ENCODE results near the gene SNED1. TPM values are rescaled to one million over a fixed set of nuclear protein-coding genes. Genes with fewer than 3 reads are reported as not detected.

The SNED1 gene
- total and polyA plus RNA-seq, 2 donors = 11.5 to 17.1 TPM

DNA sequence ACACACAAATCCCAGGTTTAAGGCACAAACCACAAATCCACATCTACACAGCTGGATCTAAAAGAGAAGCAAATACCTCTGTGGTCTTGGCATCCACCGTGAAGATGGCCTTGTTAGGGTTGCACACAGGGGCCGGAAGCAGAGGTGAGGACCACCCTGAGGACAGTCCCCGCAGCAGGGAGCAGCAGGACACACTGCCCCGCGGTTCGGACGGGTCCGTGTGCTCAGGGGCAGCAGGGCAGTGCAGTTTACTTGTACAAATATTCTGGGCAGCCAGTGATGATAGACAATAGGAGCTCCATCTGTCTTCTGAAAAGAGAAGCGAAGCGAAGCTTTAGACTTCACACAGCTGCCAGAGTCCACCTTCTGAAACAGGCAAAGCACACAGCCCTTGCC is 142.0 kb downstream of the SNED1 start:
- WGBS = 96% methylated on average over 10 of the region's 10 CpGs
- no peak overlapping the region for H3K27ac ChIP-seq (ENCODE audit: low read depth)
- no peaks in the 10 kb centered on the region for H3K4me1 ChIP-seq (ENCODE audit: insufficient read depth)
- no peak for DNase-seq (ENCODE audit: extremely low spot score)
- no peak overlapping the region for H3K4me3 ChIP-seq (ENCODE audit: low read depth, low read length)
- H3K36me3 ChIP-seq (ENCODE audit: insufficient read depth) = no peaks in the 10 kb centered on the region

DNA sequence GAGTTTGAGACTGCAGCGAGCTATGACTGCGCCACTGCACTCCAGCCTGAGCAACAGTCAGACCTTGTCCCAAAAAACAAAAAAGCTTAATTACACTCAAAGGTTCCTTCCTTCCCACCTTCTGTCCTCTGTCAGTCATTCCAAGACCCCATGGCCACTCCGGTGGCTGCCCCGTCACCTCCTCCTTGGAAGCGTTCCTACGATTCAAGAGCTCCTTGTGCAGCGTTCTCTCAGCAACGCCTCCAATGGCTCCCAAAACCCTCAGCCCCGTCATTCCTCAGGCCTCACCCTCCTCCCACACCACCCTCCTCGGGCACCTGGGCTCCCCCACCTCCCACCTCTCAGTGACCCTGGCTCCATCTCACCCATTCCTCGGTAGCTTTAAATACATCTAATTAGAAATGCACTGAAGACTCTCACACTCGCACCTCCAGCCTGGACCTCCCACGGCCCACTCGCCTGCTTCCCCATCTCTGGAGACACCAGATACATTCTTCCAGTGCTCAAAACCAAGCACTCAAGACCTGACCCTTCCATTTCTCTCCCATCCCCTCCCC is 142.9 kb downstream of the SNED1 start:
- WGBS = 95% methylated on average over 14 of the region's 14 CpGs
- no peak for DNase-seq (ENCODE audit: extremely low spot score)
- Histone ChIP-seq H3K36me3 (ENCODE audit: insufficient read depth) (no peaks in the 10 kb centered on the region), H3K4me1 (ENCODE audit: insufficient read depth) (no peaks in the 10 kb centered on the region), H3K4me3 (ENCODE audit: low read depth, low read length) (no peak overlapping the region), H3K27ac (ENCODE audit: low read depth) (no peak overlapping the region)

DNA sequence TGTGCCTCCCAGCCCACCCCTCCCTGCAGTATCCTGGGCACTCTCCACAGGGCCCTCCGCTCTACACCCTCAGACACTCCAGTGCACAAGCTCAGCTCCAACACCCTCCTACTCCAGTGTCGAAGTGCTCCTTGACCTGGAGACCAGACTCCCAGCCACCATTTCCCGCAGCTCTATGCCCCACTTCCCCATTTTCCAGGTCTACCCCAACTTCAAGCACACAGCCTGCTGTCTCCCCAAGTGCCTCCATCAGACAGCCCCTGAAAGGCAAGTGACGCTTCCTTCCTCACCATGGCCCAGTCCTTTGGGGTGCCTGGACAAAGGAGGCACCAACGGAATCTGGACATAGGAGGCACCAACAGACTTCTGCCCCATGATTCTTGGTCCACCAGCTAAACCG is 143.6 kb downstream of the SNED1 start:
- H3K4me1 ChIP-seq (ENCODE audit: insufficient read depth) = no peaks in the 10 kb centered on the region
- H3K27ac ChIP-seq (ENCODE audit: low read depth) = no peak overlapping the region
- 98% methylated on average over 6 of the region's 6 CpGs for WGBS
- H3K4me3 ChIP-seq (ENCODE audit: low read depth, low read length) = no peak overlapping the region
- no peaks in the 10 kb centered on the region for H3K36me3 ChIP-seq (ENCODE audit: insufficient read depth)
- no peak for DNase-seq (ENCODE audit: extremely low spot score)

DNA sequence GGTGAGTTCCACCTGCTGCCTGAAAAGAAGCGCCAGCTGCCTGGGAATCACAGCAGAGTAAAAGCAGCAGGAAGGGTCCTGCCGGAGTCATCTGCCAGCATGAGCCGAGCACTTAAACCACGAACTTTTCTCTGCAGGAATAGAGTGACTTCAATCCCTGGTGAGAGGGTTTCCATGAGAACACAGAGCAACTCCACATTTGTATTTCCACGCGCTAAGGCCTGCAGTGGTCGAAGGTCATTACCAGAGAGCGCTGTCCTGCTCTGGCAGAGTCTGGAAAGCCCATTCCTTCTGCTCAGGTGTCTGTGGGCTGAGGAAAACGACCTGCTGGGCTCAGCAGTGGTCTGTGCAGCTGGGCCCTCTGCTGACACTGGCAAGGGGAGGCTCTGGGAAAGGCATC is 144.2 kb downstream of the SNED1 start:
- WGBS = 89% methylated on average over 9 of the region's 9 CpGs
- Histone ChIP-seq H3K36me3 (ENCODE audit: insufficient read depth) (no peaks in the 10 kb centered on the region), H3K27ac (ENCODE audit: low read depth) (no peak overlapping the region), H3K4me1 (ENCODE audit: insufficient read depth) (no peaks in the 10 kb centered on the region), H3K4me3 (ENCODE audit: low read depth, low read length) (no peak overlapping the region)
- DNase-seq (ENCODE audit: extremely low spot score) = no peak

Small RNA genes lying within 50 kb of the gene (small RNA-seq; reads per million reads assigned to genes)
- gene AC005237.2 = not detected

Other genes with a start within 250 kb of the SNED1 start
- 5.2 TPM for gene KIF1A, start 178.4 kb upstream of the SNED1 start, total RNA-seq
- 1.2 TPM for gene KIF1A, start 178.4 kb upstream of the SNED1 start, polyA plus RNA-seq
- gene AGXT, start 129.8 kb upstream of the SNED1 start, total RNA-seq = not detected
- 0.49 TPM for gene AGXT, start 129.8 kb upstream of the SNED1 start, polyA plus RNA-seq
- 0.42 TPM for gene MAB21L4, start 102.5 kb upstream of the SNED1 start, total RNA-seq
- gene MAB21L4, start 102.5 kb upstream of the SNED1 start, polyA plus RNA-seq = 1.2 TPM
- gene CROCC2, start 92.3 kb upstream of the SNED1 start, total RNA-seq = not detected
- gene CROCC2, start 92.3 kb upstream of the SNED1 start, polyA plus RNA-seq = 0.08 TPM
- gene MTERF4, start 103.7 kb downstream of the SNED1 start, total RNA-seq = 41.3 TPM
- gene MTERF4, start 103.7 kb downstream of the SNED1 start, polyA plus RNA-seq = 35.7 TPM
- gene PASK, start 150.9 kb downstream of the SNED1 start, total RNA-seq = 4.8 TPM
- gene PASK, start 150.9 kb downstream of the SNED1 start, polyA plus RNA-seq = 3.6 TPM
- 20.7 TPM for gene PPP1R7, start 151.8 kb downstream of the SNED1 start, total RNA-seq
- gene PPP1R7, start 151.8 kb downstream of the SNED1 start, polyA plus RNA-seq = 83.2 TPM
- 0.58 TPM for gene ANO7, start 190.1 kb downstream of the SNED1 start, total RNA-seq
- 1.2 TPM for gene ANO7, start 190.1 kb downstream of the SNED1 start, polyA plus RNA-seq